Left renal cortex interstitium (tissue), 4 donors: Measurements from ENCODE around the gene CACNA1D. TPM values are rescaled to one million over a fixed set of nuclear protein-coding genes. Genes with fewer than 3 reads are reported as not detected.
"Not testable (repeated sequence)": the region's sequence is repeated elsewhere in the genome, so short reads cannot be mapped to it uniquely, and the experiment has no call there.

Experiments used
- DNase-seq, 4 donors: peaks; one replicate each; pipeline ENCODE4 v3.0.0-alpha.2; 2013; ENCODE audit warnings: low read depth in 4 of 4, low spot score in 2 of 4, missing footprints in 1 of 4
- polyA plus RNA-seq, 4 donors: library from polyadenylated mRNA; unstranded; fragments of 120-200 nt; gene quantifications; one replicate each; pipeline ENCODE4 v1.2.1, GENCODE V29; 2013; ENCODE audit not compliant: insufficient read length in 4 of 4

CACNA1D gene
- 10 to 100 TPM; 10.8 to 17.0 (median 13.3) TPM for polyA plus RNA-seq

GRCh38 chr3:53493963-53494791 lies at the start of gene CACNA1D:
TSS of gene CACNA1D (plus strand) at chr3:53494611. CDS start at chr3:53495167, 556 bp downstream.
- no peak for DNase-seq

- DNase-seq, result no peak
Observed at GRCh38 chr3:53457068-53457467, 37.3 kb upstream of the CACNA1D start.

- no peak for DNase-seq
Observed at GRCh38 chr3:53460326-53460725, 34.1 kb upstream of the CACNA1D start.

- no peak for DNase-seq
Observed at GRCh38 chr3:53464424-53464823, 30.0 kb upstream of the CACNA1D start.

- not testable (repeated sequence) for DNase-seq
Observed at GRCh38 chr3:53469758-53470157, 24.7 kb upstream of the CACNA1D start.

- no peak for DNase-seq
Observed at GRCh38 chr3:53473422-53473821, 21.0 kb upstream of the CACNA1D start.

GRCh38 chr3:53476372-53476771 lies 18.0 kb upstream of the CACNA1D start:
- not testable (repeated sequence) for DNase-seq

GRCh38 chr3:53477689-53478088 lies 16.7 kb upstream of the CACNA1D start:
- not testable (repeated sequence) for DNase-seq

GRCh38 chr3:53478166-53478830 lies 16.1 kb upstream of the CACNA1D start:
- DNase-seq, result no peak

GRCh38 chr3:53478921-53479664 lies 15.3 kb upstream of the CACNA1D start:
- no peak for DNase-seq

GRCh38 chr3:53482227-53482626 lies 12.2 kb upstream of the CACNA1D start:
- DNase-seq, result no peak

- no peak for DNase-seq
Observed at GRCh38 chr3:53483821-53484220, 10.6 kb upstream of the CACNA1D start.

- no peak for DNase-seq
Observed at GRCh38 chr3:53484984-53485383, 9.4 kb upstream of the CACNA1D start.

GRCh38 chr3:53485675-53486403 lies 8.6 kb upstream of the CACNA1D start:
- DNase-seq, result no peak

GRCh38 chr3:53486961-53487654 lies 7.3 kb upstream of the CACNA1D start:
- DNase-seq, result no peak

GRCh38 chr3:53489386-53489785 lies 5.0 kb upstream of the CACNA1D start:
- DNase-seq, result no peak

GRCh38 chr3:53489787-53490458 lies 4.5 kb upstream of the CACNA1D start:
- no peak for DNase-seq

- DNase-seq, result no peak
Observed at GRCh38 chr3:53490459-53490968, 3.9 kb upstream of the CACNA1D start.

GRCh38 chr3:53491276-53491675 lies 3.1 kb upstream of the CACNA1D start:
- no peak for DNase-seq
